CD8-positive, alpha-beta memory T cell (primary cell): ENCODE measurements around the gene MINAR1. TPM values are rescaled to one million over a fixed set of nuclear protein-coding genes. Genes with fewer than 3 reads are reported as not detected.

Source experiments
- CTCF ChIA-PET: fragments of 350-600 bp; sonication (Branson Sonifier 250); formaldehyde crosslinking; loops from one replicate; lab custom pipeline; 2021; ENCODE audit warnings: antibody characterized with exemption; lab: Charles Lee
- POLR2A ChIA-PET: fragments of 350-600 bp; sonication (Branson Sonifier 250); formaldehyde crosslinking; loops from one replicate; lab custom pipeline; 2021; ENCODE audit warnings: antibody characterized with exemption; lab: Charles Lee
- DNase-seq, 5 donors: peaks; one replicate each; pipeline versions ENCODE4 v3.0.0 to v3.0.0-alpha.2; 2020 to 2022; ENCODE audit warnings: mixed read lengths in 1 of 5
- H3K27ac ChIP-seq: one replicate; pipeline ENCODE4 v1.7.0; 2013; ENCODE audit warnings: low read depth, mild to moderate bottlenecking, low read length, moderate library complexity
- H3K27me3 ChIP-seq: 2 replicates; pipeline ENCODE4 v1.7.0; 2013; ENCODE audit warnings: low read length, mild to moderate bottlenecking; ENCODE audit not compliant: insufficient read depth, poor library complexity, severe bottlenecking
- H3K36me3 ChIP-seq: 2 replicates; pipeline ENCODE4 v1.7.0; 2013; ENCODE audit warnings: mild to moderate bottlenecking, low read length, moderate library complexity; ENCODE audit not compliant: insufficient read depth
- H3K4me1 ChIP-seq: 2 replicates; pipeline ENCODE4 v1.7.0; 2013; ENCODE audit warnings: mild to moderate bottlenecking, low read length, moderate library complexity; ENCODE audit not compliant: insufficient read depth
- H3K4me3 ChIP-seq: 2 replicates; pipeline ENCODE4 v1.7.0; 2013; ENCODE audit warnings: mild to moderate bottlenecking, low read length
- H3K9me3 ChIP-seq: 2 replicates; pipeline ENCODE4 v1.7.0; 2013; ENCODE audit warnings: mild to moderate bottlenecking, low read length
- H3K27ac Mint-ChIP-seq, 8 donors: one replicate each; pipeline ENCODE4 v1.8.0; 2020 to 2021; ENCODE audit warnings: mixed read lengths in 8 of 8, mild to moderate bottlenecking in 6 of 8, inconsistent platforms in 3 of 8, moderate library complexity in 3 of 8
- H3K27me3 Mint-ChIP-seq, 2 donors: one replicate each; pipeline ENCODE4 v1.8.0; 2020 to 2021; ENCODE audit warnings: mixed read lengths in 2 of 2, mild to moderate bottlenecking in 1 of 2, moderate library complexity in 1 of 2
- H3K36me3 Mint-ChIP-seq, 3 donors: one replicate each; pipeline ENCODE4 v1.8.0; 2020 to 2021; ENCODE audit warnings: mixed read lengths in 3 of 3, inconsistent platforms in 1 of 3, mild to moderate bottlenecking in 1 of 3
- H3K4me1 Mint-ChIP-seq, 3 donors: one replicate each; pipeline ENCODE4 v1.8.0; 2020 to 2021; ENCODE audit warnings: mixed read lengths in 3 of 3, inconsistent platforms in 1 of 3, mild to moderate bottlenecking in 1 of 3
- H3K4me3 Mint-ChIP-seq, 7 donors: one replicate each; pipeline ENCODE4 v1.8.0; 2020 to 2021; ENCODE audit warnings: mixed read lengths in 7 of 7, mild to moderate bottlenecking in 6 of 7, moderate library complexity in 4 of 7, inconsistent platforms in 2 of 7
- H3K9me3 Mint-ChIP-seq, 5 donors: one replicate each; pipeline ENCODE4 v1.8.0; 2020 to 2022; ENCODE audit warnings: mixed read lengths in 5 of 5, mild to moderate bottlenecking in 3 of 5, moderate library complexity in 2 of 5, inconsistent platforms in 1 of 5
- polyA plus RNA-seq: library from polyadenylated mRNA; unstranded; fragments of 300-500 nt; fragmentation: Illumina TruSeq; gene quantifications from one replicate; pipeline ENCODE4 v1.2.3, GENCODE V29; 2021
- total RNA-seq, 2 experiments: library from RNA; stranded (reverse); gene quantifications; one replicate each; pipeline ENCODE4 v1.2.3, GENCODE V29; 2021

The MINAR1 gene
- total and polyA plus RNA-seq, 3 experiments from 2014 or later, result 0.35 to 0.51 TPM; not detected in 1

GRCh38 chr15:79403501-79403900, 28.6 kb upstream of the MINAR1 start:
- Mint-ChIP-seq H3K9me3 (no peaks in the 10 kb centered on the region), H3K36me3 (peaks cover 0 to 7% (median 6%) of the 10 kb centered on the region in 3 donors), H3K4me1 (no peaks in the 10 kb centered on the region), H3K27ac (no peak overlapping the region), H3K4me3 (no peak overlapping the region), H3K27me3 (no peaks in the 10 kb centered on the region)
- CTCF ChIA-PET, result no interaction called here
- Histone ChIP-seq H3K4me1 (no peaks in the 10 kb centered on the region), H3K36me3 (no peaks in the 10 kb centered on the region), H3K4me3 (no peak overlapping the region), H3K27ac (no peak overlapping the region), H3K27me3 (no peaks in the 10 kb centered on the region), H3K9me3 (no peaks in the 10 kb centered on the region)
- DNase-seq, result no peak
- POLR2A ChIA-PET, result no interaction called here

GRCh38 chr15:79406210-79406609, 25.9 kb upstream of the MINAR1 start:
- POLR2A ChIA-PET, result no interaction called here
- H3K36me3 Mint-ChIP-seq, result peaks cover 4 to 7% (median 6%) of the 10 kb centered on the region in 3 donors
- no peaks in the 10 kb centered on the region for H3K36me3 ChIP-seq
- CTCF ChIA-PET, result no interaction called here
- H3K9me3 Mint-ChIP-seq, result no peaks in the 10 kb centered on the region
- no peaks in the 10 kb centered on the region for H3K9me3 ChIP-seq
- no peaks in the 10 kb centered on the region for H3K4me1 Mint-ChIP-seq
- no peaks in the 10 kb centered on the region for H3K4me1 ChIP-seq
- H3K27me3 Mint-ChIP-seq, result no peaks in the 10 kb centered on the region
- DNase-seq, result no peak
- H3K27me3 ChIP-seq, result no peaks in the 10 kb centered on the region
- no peak overlapping the region for H3K4me3 ChIP-seq
- no peak overlapping the region for H3K4me3 Mint-ChIP-seq
- no peak overlapping the region for H3K27ac ChIP-seq
- H3K27ac Mint-ChIP-seq, result no peak overlapping the region

- no peaks in the 10 kb centered on the region for H3K9me3 ChIP-seq
- H3K27ac Mint-ChIP-seq, result no peak overlapping the region
- no peak overlapping the region for H3K4me3 Mint-ChIP-seq
- no peak overlapping the region for H3K27ac ChIP-seq
- H3K27me3 ChIP-seq, result no peaks in the 10 kb centered on the region
- peaks cover 0 to 2% (median 0%) of the 10 kb centered on the region in 5 donors for H3K9me3 Mint-ChIP-seq
- POLR2A ChIA-PET, result no interaction called here
- CTCF ChIA-PET, result no interaction called here
- H3K36me3 ChIP-seq, result no peaks in the 10 kb centered on the region
- no peaks in the 10 kb centered on the region for H3K27me3 Mint-ChIP-seq
- no peak overlapping the region for H3K4me3 ChIP-seq
- no peaks in the 10 kb centered on the region for H3K4me1 ChIP-seq
- DNase-seq, result no peak
- H3K4me1 Mint-ChIP-seq, result no peaks in the 10 kb centered on the region
- peaks cover 12 to 14% (median 13%) of the 10 kb centered on the region in 3 donors for H3K36me3 Mint-ChIP-seq
Observed at GRCh38 chr15:79408041-79408440, 24.1 kb upstream of the MINAR1 start.

DNA sequence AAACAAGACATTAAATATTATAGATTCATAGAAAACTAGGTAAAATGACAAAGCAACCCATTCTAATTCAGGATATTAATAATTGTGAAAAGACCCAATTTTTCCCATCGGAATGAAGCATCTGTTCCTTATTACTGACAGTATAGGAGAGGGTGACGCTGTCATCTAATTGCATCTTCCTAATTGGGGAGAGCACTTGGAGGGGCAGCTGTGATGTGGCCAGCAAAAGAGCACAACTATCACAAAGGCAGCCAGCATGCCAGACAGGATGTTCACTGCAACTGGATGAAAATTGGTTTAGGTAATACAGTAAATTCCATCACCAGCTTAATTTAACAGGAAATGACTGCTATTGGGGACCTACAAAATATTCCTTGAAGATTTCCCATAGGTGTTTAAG, 21.9 kb upstream of the MINAR1 start:
- Histone ChIP-seq H3K4me3 (no peak overlapping the region), H3K27ac (no peak overlapping the region), H3K4me1 (no peaks in the 10 kb centered on the region), H3K9me3 (no peaks in the 10 kb centered on the region), H3K27me3 (no peaks in the 10 kb centered on the region), H3K36me3 (no peaks in the 10 kb centered on the region)
- no peaks in the 10 kb centered on the region for H3K4me1 Mint-ChIP-seq
- H3K27me3 Mint-ChIP-seq, result no peaks in the 10 kb centered on the region
- POLR2A ChIA-PET, result no interaction called here
- H3K27ac Mint-ChIP-seq, result no peak overlapping the region
- H3K9me3 Mint-ChIP-seq, result peaks cover 0 to 2% (median 0%) of the 10 kb centered on the region in 5 donors
- H3K4me3 Mint-ChIP-seq, result no peak overlapping the region
- H3K36me3 Mint-ChIP-seq, result peaks cover 14 to 17% (median 14%) of the 10 kb centered on the region in 3 donors
- DNase-seq, result no peak
- CTCF ChIA-PET, result no interaction called here

DNA sequence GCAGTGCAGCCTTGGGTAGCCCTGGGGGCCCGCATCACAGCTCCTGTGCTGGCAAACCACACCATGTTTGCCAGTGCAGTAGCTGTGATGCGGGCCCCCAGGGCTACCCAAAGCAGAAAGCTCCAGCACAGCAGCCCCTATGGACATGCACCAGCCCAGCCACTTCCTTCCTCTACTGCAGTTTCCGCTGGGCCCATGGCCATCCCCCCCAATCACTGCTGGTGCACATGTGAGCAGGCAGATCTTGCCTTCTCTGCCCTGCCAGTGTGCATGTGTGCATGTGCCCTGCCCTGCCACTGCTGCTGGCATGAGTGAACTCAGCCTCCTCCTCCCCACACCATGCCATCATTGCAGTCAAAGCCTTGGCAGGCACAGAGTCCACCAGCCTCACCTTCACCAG, 20.1 kb upstream of the MINAR1 start:
- Mint-ChIP-seq H3K9me3 (peaks cover 0 to 2% (median 0%) of the 10 kb centered on the region in 5 donors), H3K27ac (no peak overlapping the region), H3K36me3 (peaks cover 14 to 19% (median 14%) of the 10 kb centered on the region in 3 donors), H3K27me3 (no peaks in the 10 kb centered on the region), H3K4me3 (no peak overlapping the region), H3K4me1 (no peaks in the 10 kb centered on the region)
- H3K4me1 ChIP-seq, result no peaks in the 10 kb centered on the region
- H3K36me3 ChIP-seq, result no peaks in the 10 kb centered on the region
- CTCF ChIA-PET, result no interaction called here
- H3K27me3 ChIP-seq, result no peaks in the 10 kb centered on the region
- no peaks in the 10 kb centered on the region for H3K9me3 ChIP-seq
- no peak overlapping the region for H3K27ac ChIP-seq
- no peak for DNase-seq
- POLR2A ChIA-PET, result no interaction called here
- H3K4me3 ChIP-seq, result no peak overlapping the region

- no peaks in the 10 kb centered on the region for H3K9me3 ChIP-seq
- H3K36me3 ChIP-seq, result no peaks in the 10 kb centered on the region
- Mint-ChIP-seq H3K36me3 (peaks cover 14 to 19% (median 14%) of the 10 kb centered on the region in 3 donors), H3K4me3 (no peak overlapping the region), H3K27ac (no peak overlapping the region), H3K9me3 (peaks cover 0 to 2% (median 0%) of the 10 kb centered on the region in 5 donors), H3K4me1 (no peaks in the 10 kb centered on the region), H3K27me3 (no peaks in the 10 kb centered on the region)
- H3K27me3 ChIP-seq, result no peaks in the 10 kb centered on the region
- DNase-seq, result no peak
- ChIA-PET POLR2A (no interaction called here), CTCF (no interaction called here)
- H3K4me1 ChIP-seq, result no peaks in the 10 kb centered on the region
- no peak overlapping the region for H3K4me3 ChIP-seq
- no peak overlapping the region for H3K27ac ChIP-seq
Observed at GRCh38 chr15:79412429-79412828, 19.7 kb upstream of the MINAR1 start.

DNA sequence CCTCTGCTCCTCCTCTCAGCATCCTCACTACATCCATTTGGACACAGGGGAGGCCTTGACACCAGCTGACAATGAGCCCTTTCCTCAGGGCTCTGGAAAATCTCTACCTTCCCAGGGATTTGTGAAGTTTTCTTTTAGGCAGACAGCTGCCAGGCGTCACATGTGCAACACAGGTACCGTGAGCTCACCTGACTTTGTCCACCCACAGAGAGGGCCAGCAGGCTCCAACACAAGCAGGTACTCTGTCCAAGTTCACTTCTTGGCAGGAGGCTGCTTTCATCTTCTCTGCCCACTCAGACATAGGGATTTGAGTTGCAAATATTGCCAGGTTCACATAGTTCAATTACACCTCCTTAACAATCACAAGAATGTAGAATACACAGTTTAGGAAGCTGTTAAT, 15.3 kb upstream of the MINAR1 start:
- Histone ChIP-seq H3K4me1 (no peaks in the 10 kb centered on the region), H3K4me3 (no peak overlapping the region), H3K9me3 (no peaks in the 10 kb centered on the region), H3K36me3 (no peaks in the 10 kb centered on the region), H3K27me3 (no peaks in the 10 kb centered on the region), H3K27ac (no peak overlapping the region)
- CTCF ChIA-PET, result no interaction called here
- Mint-ChIP-seq H3K4me3 (no peak overlapping the region), H3K9me3 (peaks cover 0 to 2% (median 0%) of the 10 kb centered on the region in 5 donors), H3K36me3 (peaks cover 7 to 18% (median 9%) of the 10 kb centered on the region in 3 donors), H3K4me1 (no peaks in the 10 kb centered on the region), H3K27me3 (no peaks in the 10 kb centered on the region), H3K27ac (no peak overlapping the region)
- POLR2A ChIA-PET, result no interaction called here
- no peak for DNase-seq

- no peak overlapping the region for H3K4me3 Mint-ChIP-seq
- no peaks in the 10 kb centered on the region for H3K9me3 Mint-ChIP-seq
- ChIA-PET CTCF (no interaction called here), POLR2A (no interaction called here)
- Histone ChIP-seq H3K27ac (no peak overlapping the region), H3K9me3 (no peaks in the 10 kb centered on the region), H3K4me1 (no peaks in the 10 kb centered on the region), H3K27me3 (no peaks in the 10 kb centered on the region), H3K36me3 (no peaks in the 10 kb centered on the region), H3K4me3 (no peak overlapping the region)
- DNase-seq, result no peak
- H3K27ac Mint-ChIP-seq, result no peak overlapping the region
- H3K36me3 Mint-ChIP-seq, result peaks cover 0 to 12% (median 0%) of the 10 kb centered on the region in 3 donors
- H3K27me3 Mint-ChIP-seq, result no peaks in the 10 kb centered on the region
- no peaks in the 10 kb centered on the region for H3K4me1 Mint-ChIP-seq
Observed at GRCh38 chr15:79418693-79419279, 13.3 kb upstream of the MINAR1 start.
